Kidney epithelial cell (primary cell): ENCODE measurements around the gene ZNF77. TPM values are rescaled to one million over a fixed set of nuclear protein-coding genes. Genes with fewer than 3 reads are reported as not detected.

Experiments
- DNase-seq: peaks from one replicate; pipeline ENCODE4 v3.0.0-alpha.2; 2010; ENCODE audit warnings: low read depth
- H3K27me3 ChIP-seq: 2 replicates; pipeline ENCODE4 v1.6.0; 2011; ENCODE audit warnings: low read length; ENCODE audit not compliant: control insufficient read depth, insufficient read depth
- H3K36me3 ChIP-seq: 2 replicates; pipeline ENCODE4 v1.5.1; 2011; ENCODE audit warnings: low read length; ENCODE audit not compliant: control insufficient read depth, insufficient read depth
- H3K4me3 ChIP-seq: 2 replicates; pipeline ENCODE4 v1.5.1; 2011; ENCODE audit warnings: low read depth, mild to moderate bottlenecking, control low read depth, low read length
- CTCF ChIP-seq: IDR thresholded peaks from 2 replicates; pipeline ENCODE4 v1.5.1; 2011; ENCODE audit warnings: mild to moderate bottlenecking, moderate library complexity, low read length, control low read depth, inconsistent platforms; ENCODE audit not compliant: insufficient read depth, poor library complexity, severe bottlenecking
- total RNA-seq: library from RNA; depleted of rRNA; stranded (reverse); fragments of >200 nt; gene quantifications from 2 replicates; pipeline ENCODE4 v1.2.3, GENCODE V29; 2015

ZNF77 gene
- total RNA-seq, 1 donor from 2014 or later: 3.1 TPM

GRCh38 chr19:2982561-2982960 lies 37.8 kb upstream of the ZNF77 start:
- peaks cover 24% of the 10 kb centered on the region for H3K27me3 ChIP-seq
- DNase-seq: no peak
- no peaks in the 10 kb centered on the region for H3K36me3 ChIP-seq
- TF ChIP-seq CTCF: no peak
- H3K4me3 ChIP-seq: no peak overlapping the region

GRCh38 chr19:2981898-2982297 lies 37.1 kb upstream of the ZNF77 start:
- Histone ChIP-seq H3K27me3 (peaks cover 17% of the 10 kb centered on the region), H3K36me3 (no peaks in the 10 kb centered on the region), H3K4me3 (no peak overlapping the region)
- DNase-seq: no peak
- no peak for TF ChIP-seq CTCF

GRCh38 chr19:2978772-2979171 lies 34.0 kb upstream of the ZNF77 start:
- H3K4me3 ChIP-seq: no peak overlapping the region
- no peaks in the 10 kb centered on the region for H3K36me3 ChIP-seq
- TF ChIP-seq CTCF: no peak
- DNase-seq: no peak
- peaks cover 16% of the 10 kb centered on the region for H3K27me3 ChIP-seq

GRCh38 chr19:2978166-2978767 lies 33.5 kb upstream of the ZNF77 start:
- no peak for TF ChIP-seq CTCF

GRCh38 chr19:2977746-2978138 lies 33.0 kb upstream of the ZNF77 start:
- H3K4me3 ChIP-seq: no peak overlapping the region
- TF ChIP-seq CTCF: no peak
- DNase-seq: no peak
- H3K36me3 ChIP-seq: no peaks in the 10 kb centered on the region
- peaks cover 14% of the 10 kb centered on the region for H3K27me3 ChIP-seq

More at GRCh38 chr19:2978166-2978767, 33.5 kb upstream of the ZNF77 start:
- no peak for DNase-seq
- no peaks in the 10 kb centered on the region for H3K36me3 ChIP-seq
- H3K4me3 ChIP-seq: no peak overlapping the region
- H3K27me3 ChIP-seq: peaks cover 14% of the 10 kb centered on the region
